ENCODE measurements around the gene SCRN1. TPM values are rescaled to one million over a fixed set of nuclear protein-coding genes. Genes with fewer than 3 reads are reported as not detected.

SCRN1 gene
- total RNA-seq, 2 donors from 2014 or later: 20.4 to 30.4 TPM

- DNase-seq: no peak
- 48 to 53% methylated on average over 4 of the region's 4 CpGs for WGBS, 2 donors
Observed at GRCh38 chr7:30032310-30033125, 42.9 kb upstream of the SCRN1 start.

GRCh38 chr7:30029696-30030095, 40.1 kb upstream of the SCRN1 start:
- no peaks in the 10 kb centered on the region for H3K27me3 ChIP-seq
- DNase-seq (peak in 2 of 4 donors; percentile 33 to 34), ATAC-seq (no peak)
- H3K4me1 ChIP-seq: peaks cover 33% of the 10 kb centered on the region
- H3K4me3 ChIP-seq: peak overlapping the region in 1 of 2 donors; percentile 89
- WGBS, 2 donors: 10 to 13% methylated on average over 6 of the region's 6 CpGs
- no peaks in the 10 kb centered on the region for H3K36me3 ChIP-seq (replicated peaks in 1 of 2; ENCODE audit: insufficient read depth in 1 of 2, low read depth in 2 of 2)
- no peaks in the 10 kb centered on the region for H3K9me3 ChIP-seq
- peak overlapping the region in 3 of 4 donors; percentile 89 to 95 (median 93) for H3K27ac ChIP-seq
- intact Hi-C loops (cut with DNase I): no loop called here
- TF ChIP-seq CTCF (IDR thresholded peaks at IDR 0.05) (peak in 1 of 7 experiments; percentile 8), POLR2A (IDR thresholded peaks at IDR 0.05) (no peak)

More at GRCh38 chr7:30032310-30033125, 42.9 kb upstream of the SCRN1 start:
- H3K4me3 ChIP-seq: no peak overlapping the region
- H3K27ac ChIP-seq: no peak overlapping the region
- H3K9me3 ChIP-seq: no peaks in the 10 kb centered on the region
- intact Hi-C loops (cut with DNase I): no loop called here
- no peak for ATAC-seq
- H3K4me1 ChIP-seq: peaks cover 23% of the 10 kb centered on the region
- H3K36me3 ChIP-seq (replicated peaks in 1 of 2; ENCODE audit: insufficient read depth in 1 of 2, low read depth in 2 of 2): no peaks in the 10 kb centered on the region
- H3K27me3 ChIP-seq: no peaks in the 10 kb centered on the region
- TF ChIP-seq CTCF (IDR thresholded peaks at IDR 0.05) (no peak), POLR2A (IDR thresholded peaks at IDR 0.05) (no peak)

GRCh38 chr7:30028749-30029635, 39.4 kb upstream of the SCRN1 start:
- TF ChIP-seq CTCF (IDR thresholded peaks at IDR 0.05): peak in 1 of 7 experiments; percentile 25
- no peak for TF ChIP-seq POLR2A (IDR thresholded peaks at IDR 0.05)
- no peaks in the 10 kb centered on the region for H3K36me3 ChIP-seq (replicated peaks in 1 of 2; ENCODE audit: insufficient read depth in 1 of 2, low read depth in 2 of 2)
- H3K4me1 ChIP-seq: peaks cover 40% of the 10 kb centered on the region
- ATAC-seq (peak; percentile 4), DNase-seq (peak in 1 of 4 donors; percentile 45)
- no peaks in the 10 kb centered on the region for H3K9me3 ChIP-seq
- peak overlapping the region; percentile 87 to 95 (median 91) for H3K27ac ChIP-seq
- H3K27me3 ChIP-seq: no peaks in the 10 kb centered on the region
- 0 to 1% methylated on average over 15 to 42 of the region's 42 CpGs for WGBS, 2 donors
- peak overlapping the region; percentile 89 to 93 for H3K4me3 ChIP-seq
- intact Hi-C loops (cut with DNase I): no loop called here

- WGBS, 2 donors: 0% methylated on average over 65 of the region's 70 CpGs; no CpG with 5 or more reads in 1 of the 2 donors
- Histone ChIP-seq H3K27ac (peak within 1 kb of the TSS; percentile 87 to 95 (median 91)), H3K9me3 (no peaks in the 10 kb centered on the region), H3K4me1 (peaks cover 46% of the 10 kb centered on the region), H3K27me3 (no peaks in the 10 kb centered on the region), H3K4me3 (peak within 1 kb of the TSS; percentile 89 to 93), H3K36me3 (replicated peaks in 1 of 2; ENCODE audit: insufficient read depth in 1 of 2, low read depth in 2 of 2) (no peaks in the 10 kb centered on the region)
- intact Hi-C loops (cut with DNase I): no loop called here
- ATAC-seq (peak; percentile 65), DNase-seq (peak; percentile 87 to 89 (median 88))
- TF ChIP-seq CTCF (IDR thresholded peaks at IDR 0.05): no peak
- TF ChIP-seq POLR2A (IDR thresholded peaks at IDR 0.05): peak in 1 of 3 donors; percentile 88
Observed at GRCh38 chr7:30028216-30028748, 38.7 kb upstream of the SCRN1 start, which contains the start of gene PLEKHA8. Gene PLEKHA8, plus strand, starts transcription at chr7:30028412. Its CDS starts 351 bp downstream, at chr7:30028763.
